HG03175 (cell line): ENCODE measurements around the gene SFMBT2.
"Not testable (repeated sequence)": the region's sequence is repeated elsewhere in the genome, so short reads cannot be mapped to it uniquely, and the experiment has no call there.

Source experiments
- ATAC-seq: cut with Tn5 transposase; IDR thresholded peaks from one replicate; pipeline ENCODE4 v1.9.1; 2021; ENCODE audit warnings: mild to moderate bottlenecking, moderate library complexity; ENCODE audit not compliant: unreplicated experiment

The SFMBT2 gene

GRCh38 chr10:7403620-7404019 lies 7.2 kb downstream of the SFMBT2 start:
- no peak for ATAC-seq

- no peak for ATAC-seq
Observed at GRCh38 chr10:7401782-7402181, 9.1 kb downstream of the SFMBT2 start.

GRCh38 chr10:7401156-7401555 lies 9.7 kb downstream of the SFMBT2 start:
- ATAC-seq: no peak

DNA sequence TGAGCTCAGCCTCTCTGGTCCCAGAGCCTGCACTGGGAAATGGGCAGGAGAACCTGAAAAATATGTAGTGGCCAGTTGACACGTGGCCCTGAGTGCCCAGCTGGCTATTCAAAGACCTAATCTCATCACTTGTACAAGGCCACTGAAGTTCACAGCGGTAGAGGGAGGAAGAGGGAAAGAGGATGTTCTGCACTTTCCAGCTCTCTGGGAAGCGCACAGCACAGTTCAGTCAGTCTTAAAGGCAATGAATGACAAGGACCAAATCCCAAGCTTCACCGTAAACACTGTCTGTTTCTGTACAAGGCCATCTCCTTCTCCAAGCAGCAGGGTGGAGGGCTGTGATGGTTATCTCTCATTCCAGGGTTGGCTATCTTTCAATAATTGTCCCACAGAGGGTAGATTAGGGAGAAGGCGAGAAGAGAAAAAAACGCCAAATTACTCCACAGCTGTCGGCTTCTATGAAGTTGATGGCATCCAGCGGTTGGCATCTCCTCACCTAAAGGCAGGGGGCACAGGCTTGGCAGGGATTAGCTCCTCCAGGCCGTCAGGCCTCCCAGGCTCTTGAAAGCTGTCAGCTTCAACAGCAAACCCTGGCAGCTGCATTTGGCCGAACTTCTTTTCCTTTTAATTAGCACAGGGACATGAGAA lies 10.6 kb downstream of the SFMBT2 start:
- ATAC-seq: no peak

DNA sequence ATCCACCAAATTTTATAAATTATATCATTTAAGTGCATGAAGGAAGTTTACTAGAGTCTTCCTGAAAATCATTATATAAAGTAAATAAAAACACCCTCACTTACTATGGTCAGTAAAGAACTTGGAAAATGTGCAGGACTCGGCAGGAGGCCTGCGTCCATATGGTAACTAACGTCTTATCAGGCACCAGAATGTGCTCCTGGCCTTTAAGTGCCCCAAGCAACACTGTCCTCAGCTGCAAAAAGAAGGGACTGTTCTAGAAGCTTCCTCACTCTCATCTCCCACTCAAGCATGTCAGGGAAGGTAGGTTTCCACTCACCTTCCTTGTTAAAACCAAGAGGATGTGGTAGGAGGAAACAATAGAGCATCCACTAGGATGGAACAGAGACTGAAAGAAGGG lies 11.3 kb downstream of the SFMBT2 start:
- ATAC-seq: no peak

DNA sequence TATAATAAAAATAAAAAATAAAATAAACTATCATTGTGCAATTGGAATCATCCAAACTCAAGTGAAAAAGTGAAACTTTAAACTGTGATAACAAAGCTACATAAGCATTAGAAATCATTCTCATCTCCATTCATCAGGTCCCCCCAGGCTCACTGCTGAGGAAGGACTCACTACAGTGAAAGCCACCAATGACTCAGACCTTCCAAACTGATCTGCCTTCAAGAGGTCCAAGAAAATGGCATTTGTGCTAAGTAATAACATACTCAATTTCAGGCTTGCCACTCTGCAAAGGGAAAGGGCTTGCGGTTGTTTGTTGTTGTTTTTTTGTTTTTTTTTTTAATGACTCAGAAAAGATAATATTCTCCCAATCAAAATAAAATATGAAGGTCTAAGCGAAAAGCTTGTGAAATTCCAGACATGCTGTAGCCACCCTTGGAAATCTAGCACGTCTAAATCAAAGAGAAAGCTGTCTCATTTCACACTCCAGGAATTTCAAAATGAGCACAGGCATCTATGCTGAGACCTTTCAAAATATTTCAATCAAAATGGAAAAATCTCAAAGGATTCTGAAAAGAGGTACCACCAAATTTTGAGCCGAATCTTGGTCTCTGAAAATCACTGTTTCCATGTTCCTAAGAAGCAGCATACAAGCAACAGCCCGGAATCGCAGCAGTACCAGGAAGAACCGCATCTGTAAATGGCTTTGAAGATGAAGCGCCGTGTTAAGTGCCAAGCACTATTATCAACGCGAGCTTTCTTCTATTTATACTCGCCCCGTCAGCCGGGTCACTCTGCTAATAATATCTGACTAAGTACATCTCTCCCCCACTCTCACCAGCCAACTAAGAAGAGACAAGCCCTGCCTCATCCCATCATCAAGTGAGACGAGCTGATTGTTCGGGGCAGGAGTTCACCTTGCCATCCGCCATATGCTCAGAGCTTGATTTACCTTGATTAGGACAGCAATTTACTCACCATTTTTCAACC lies 13.5 kb downstream of the SFMBT2 start:
- ATAC-seq: no peak

- ATAC-seq: not testable (repeated sequence)
Observed at GRCh38 chr10:7392301-7392700, 18.5 kb downstream of the SFMBT2 start.

DNA sequence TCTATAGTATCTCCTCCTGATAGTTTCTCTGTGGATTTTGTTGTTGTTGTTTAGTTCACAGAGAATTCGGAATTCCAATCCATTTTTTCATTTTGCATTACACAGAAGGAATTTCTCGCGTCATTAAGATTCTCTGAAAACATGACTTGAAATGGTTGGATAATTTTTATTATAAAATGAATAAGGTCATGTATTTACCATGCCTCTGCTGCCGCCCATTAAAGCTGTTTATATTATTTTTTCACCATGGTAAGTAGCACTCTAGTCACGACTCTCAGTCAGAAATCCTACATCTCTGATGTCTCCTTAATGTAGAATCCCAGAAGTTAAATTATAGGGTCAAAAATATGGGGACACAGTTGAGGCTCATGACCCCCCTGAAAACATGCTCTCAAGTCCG lies 19.1 kb downstream of the SFMBT2 start:
- no peak for ATAC-seq

DNA sequence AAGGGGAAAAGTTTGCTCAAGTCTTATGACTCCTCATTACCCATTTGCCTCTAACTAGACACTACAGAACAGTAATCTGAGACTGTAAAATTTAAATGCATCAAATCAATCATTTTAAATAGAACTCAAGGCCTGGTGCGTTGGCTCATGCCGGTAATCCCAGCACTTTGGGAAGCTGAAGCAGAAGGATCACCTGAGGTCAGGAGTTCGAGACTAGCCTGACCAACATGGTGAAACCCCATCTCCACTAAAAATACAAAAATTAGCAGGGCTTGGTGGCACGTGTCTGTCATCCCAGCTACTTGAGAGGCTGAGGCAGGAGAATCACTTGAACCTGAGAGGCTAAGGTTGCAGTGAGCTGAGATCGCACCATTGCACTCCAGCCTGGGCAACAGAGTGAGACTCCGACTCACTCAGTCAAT lies 20.1 kb downstream of the SFMBT2 start:
- ATAC-seq: not testable (repeated sequence)

DNA sequence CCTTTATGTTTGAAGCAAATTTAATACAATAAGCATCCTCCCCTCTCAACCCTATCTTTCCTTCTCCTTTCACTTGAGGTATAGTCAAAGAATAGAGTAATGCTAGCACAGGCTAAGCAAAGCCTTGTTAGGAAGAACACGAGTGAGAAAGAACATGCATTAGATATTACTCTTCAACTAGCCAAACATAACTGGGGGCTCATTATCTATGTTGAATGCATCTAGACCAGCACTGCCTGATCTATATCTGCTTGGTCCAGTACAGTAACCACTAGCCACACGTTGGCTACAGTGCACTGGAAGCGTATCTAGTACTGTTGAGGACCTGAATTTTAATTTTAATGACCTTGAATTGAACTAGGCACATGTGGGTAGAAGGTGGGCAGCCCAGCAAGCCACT lies 21.0 kb downstream of the SFMBT2 start:
- no peak for ATAC-seq

- no peak for ATAC-seq
Observed at GRCh38 chr10:7389346-7389745, 21.5 kb downstream of the SFMBT2 start.

DNA sequence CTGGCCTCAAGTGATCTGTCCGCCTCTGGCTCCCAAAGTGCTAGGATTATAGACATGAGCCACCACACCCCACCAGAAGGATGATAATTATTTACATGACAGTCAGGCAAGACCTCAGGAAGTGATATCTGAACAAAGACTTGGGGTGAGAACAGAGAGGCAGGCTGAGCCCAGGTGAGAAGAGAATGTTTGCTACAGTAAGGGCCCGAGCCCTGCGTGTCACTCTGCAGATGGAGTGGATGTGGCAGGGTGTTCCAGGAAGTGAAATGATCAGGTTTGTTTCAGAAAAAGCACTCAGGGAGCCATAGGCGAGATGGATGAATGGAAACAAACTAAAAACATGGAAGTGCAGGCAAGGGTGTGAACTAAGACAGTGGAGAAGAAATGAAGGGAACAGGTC lies 22.2 kb downstream of the SFMBT2 start:
- no peak for ATAC-seq

DNA sequence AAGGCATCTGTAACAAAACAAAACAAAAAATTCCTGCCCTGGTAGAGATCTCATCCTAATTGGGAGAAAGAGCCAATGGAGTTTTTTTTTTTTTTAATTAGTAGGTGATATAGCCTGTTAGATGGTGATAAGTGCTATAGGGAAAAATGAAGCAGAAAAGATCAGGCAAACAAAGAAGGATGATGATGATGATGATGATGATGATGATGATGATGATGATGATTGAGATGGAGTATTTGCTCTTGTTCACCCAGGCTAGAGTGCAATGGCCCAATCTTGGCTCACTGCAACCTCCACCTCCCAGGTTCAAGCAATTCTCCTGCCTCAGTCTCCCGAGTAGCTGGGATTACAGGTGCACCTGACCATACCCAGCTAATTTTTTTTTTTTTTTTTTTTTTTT lies 22.7 kb downstream of the SFMBT2 start:
- ATAC-seq: not testable (repeated sequence)

- no peak for ATAC-seq
Observed at GRCh38 chr10:7385114-7385513, 25.7 kb downstream of the SFMBT2 start.

GRCh38 chr10:7383442-7383841 lies 27.4 kb downstream of the SFMBT2 start:
- no peak for ATAC-seq

GRCh38 chr10:7380704-7381241 lies 30.1 kb downstream of the SFMBT2 start:
- no peak for ATAC-seq

GRCh38 chr10:7378602-7379403 lies 32.0 kb downstream of the SFMBT2 start:
- no peak for ATAC-seq

GRCh38 chr10:7377614-7378248 lies 33.1 kb downstream of the SFMBT2 start:
- no peak for ATAC-seq

DNA sequence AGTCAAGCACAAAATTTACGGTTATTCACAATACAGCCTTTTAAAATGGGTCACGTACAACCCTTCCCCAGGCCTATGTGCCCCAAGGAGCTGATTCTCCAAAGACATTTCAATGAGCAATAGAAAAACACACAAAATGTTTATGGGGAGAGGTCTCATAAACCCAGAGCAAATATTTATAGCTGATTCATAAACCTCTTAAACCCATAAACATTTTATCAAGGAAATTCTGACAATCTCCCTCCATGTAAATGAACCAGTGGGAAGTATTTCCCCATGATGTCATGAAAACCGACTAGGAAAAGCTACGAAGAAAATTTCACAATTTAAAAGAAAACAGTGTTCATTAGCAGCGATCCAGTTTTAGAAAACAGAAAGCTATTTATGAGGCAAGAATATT lies 36.0 kb downstream of the SFMBT2 start:
- ATAC-seq: no peak

GRCh38 chr10:7373039-7373438 lies 37.8 kb downstream of the SFMBT2 start:
- no peak for ATAC-seq

- ATAC-seq: no peak
Observed at GRCh38 chr10:7372504-7372903, 38.3 kb downstream of the SFMBT2 start.
